T-helper 2 cell (primary cell): ENCODE data around the gene NR2F1.
A peak's percentile ranks its signal among the peaks of the same experiment; 100 is the strongest.
"Not testable (repeated sequence)": the region's sequence is repeated elsewhere in the genome, so short reads cannot be mapped to it uniquely, and the experiment has no call there.

ENCODE experiments used
- DNase-seq, 5 experiments: peaks; one replicate each; pipeline versions ENCODE4 v3.0.0 to v3.0.0-alpha.2; 2012 to 2022
- total RNA-seq, 2 donors: gene quantifications; one replicate each; lab custom pipeline; 2026; lab: John Stamatoyannopoulos, UW

Gene NR2F1
- total RNA-seq, result 0 to 0.88 reads per million in 2 donors

DNA sequence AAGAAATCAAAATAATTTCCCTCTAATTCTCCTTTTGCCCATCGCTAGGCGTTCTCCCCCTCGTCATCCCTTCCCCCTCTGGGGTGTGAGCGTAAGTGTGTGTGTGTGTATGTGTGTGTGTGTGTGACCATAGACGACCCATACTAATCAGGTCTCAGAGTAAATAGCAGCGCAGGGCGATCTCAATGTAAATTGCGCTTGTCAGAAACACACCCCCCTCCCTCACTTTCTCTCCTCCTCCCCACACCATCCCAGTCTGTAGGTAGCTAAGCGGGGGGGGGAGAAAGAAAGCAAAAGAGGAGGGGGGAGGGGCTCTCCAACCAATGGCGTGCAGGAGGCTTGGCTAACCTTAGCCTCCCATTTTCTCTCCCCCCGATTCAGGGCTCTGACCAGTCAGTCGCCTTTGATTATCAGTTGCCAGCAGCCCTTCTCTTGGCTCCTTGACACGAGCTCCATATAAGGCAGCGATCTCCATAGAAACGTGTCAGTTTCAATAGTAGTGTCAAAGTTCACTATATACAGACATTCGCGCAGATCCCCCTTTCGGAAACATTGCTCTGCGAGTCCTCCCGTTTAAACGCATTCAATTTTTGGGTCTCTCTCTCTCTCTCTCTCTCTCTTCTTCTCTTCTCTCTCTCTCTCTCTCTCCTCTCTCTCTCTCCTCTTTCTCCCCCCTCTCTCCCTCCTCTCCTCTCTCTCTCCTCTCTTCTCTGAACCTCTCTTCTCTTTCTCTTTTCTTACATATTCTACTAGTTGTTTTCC, at the start of gene NR2F1:
Gene NR2F1 (plus strand): TSS at position 546 of the 762 bp plus-strand sequence. CDS start 1,802 bp downstream, outside the sequence.
- no peak for DNase-seq

- no peak for DNase-seq
These were observed 37.1 kb upstream of the NR2F1 start for GRCh38 chr5:93545872-93546271.

DNA sequence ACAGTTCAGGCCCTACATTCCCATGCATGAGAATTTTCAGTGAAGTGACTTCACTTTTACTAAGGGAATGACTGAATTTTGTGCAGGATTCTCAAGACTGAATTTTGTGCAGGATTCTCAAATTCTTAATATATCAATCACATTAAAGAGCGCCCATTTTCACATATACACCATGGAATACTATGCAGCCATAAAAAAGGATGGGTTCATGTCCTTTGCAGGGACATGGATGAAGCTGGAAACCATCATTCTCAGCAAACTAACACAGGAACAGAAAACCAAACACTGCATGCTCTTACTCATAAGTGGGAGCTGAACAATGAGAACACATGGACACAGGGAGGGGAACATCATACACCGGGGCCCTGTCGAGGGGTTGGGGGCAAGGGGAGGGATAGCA, 33.4 kb upstream of the NR2F1 start:
- not testable (repeated sequence) for DNase-seq

DNA sequence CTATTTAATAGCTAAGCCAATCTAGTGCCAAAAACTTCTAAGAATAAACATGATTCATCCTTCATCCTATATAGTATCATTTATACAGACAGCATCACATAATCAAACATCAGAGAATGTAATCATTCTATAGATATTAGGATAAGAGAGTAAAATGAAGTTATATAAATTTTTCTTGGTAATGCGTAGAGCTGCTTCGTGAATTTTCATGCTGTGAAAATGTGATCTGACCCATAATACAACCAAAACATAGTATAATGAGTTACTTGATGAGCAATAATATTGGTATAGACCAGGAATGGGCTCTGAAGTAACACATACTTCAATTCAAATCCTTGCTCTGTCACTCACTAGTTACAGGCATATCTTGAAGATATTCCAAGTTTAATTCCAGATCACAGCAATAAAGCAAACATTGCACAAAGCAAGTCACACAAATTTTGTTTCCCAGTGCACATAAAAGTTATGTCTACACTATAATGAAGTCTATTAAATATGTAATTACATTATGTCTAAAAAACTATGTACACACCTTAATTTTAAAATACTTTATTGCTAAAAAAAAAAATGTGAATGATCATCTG, 25.9 kb upstream of the NR2F1 start:
- no peak for DNase-seq

DNA sequence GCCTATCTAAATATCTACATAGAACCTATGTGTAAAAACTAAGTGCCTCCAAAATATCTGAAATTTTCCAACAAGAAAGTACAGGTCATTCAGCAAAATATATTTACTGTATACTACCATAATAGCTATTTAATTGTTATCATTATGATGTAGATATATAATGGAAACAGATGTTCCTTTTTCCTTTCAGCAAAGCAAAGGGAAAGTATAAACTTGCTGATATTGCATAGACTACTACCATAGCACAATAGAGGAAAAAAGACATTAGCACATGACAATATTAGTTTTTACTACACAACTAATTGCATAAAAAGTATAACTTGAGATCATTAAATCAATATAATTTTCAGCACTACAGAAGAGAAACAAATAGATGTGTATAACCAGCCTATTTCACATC, 16.9 kb upstream of the NR2F1 start:
- no peak for DNase-seq

GRCh38 chr5:93567424-93567823, 15.6 kb upstream of the NR2F1 start:
- DNase-seq, result no peak

- no peak for DNase-seq
These were observed 13.5 kb upstream of the NR2F1 start for GRCh38 chr5:93569300-93570160.

- DNase-seq, result no peak
These were observed 12.5 kb upstream of the NR2F1 start for GRCh38 chr5:93570294-93571113.

DNA sequence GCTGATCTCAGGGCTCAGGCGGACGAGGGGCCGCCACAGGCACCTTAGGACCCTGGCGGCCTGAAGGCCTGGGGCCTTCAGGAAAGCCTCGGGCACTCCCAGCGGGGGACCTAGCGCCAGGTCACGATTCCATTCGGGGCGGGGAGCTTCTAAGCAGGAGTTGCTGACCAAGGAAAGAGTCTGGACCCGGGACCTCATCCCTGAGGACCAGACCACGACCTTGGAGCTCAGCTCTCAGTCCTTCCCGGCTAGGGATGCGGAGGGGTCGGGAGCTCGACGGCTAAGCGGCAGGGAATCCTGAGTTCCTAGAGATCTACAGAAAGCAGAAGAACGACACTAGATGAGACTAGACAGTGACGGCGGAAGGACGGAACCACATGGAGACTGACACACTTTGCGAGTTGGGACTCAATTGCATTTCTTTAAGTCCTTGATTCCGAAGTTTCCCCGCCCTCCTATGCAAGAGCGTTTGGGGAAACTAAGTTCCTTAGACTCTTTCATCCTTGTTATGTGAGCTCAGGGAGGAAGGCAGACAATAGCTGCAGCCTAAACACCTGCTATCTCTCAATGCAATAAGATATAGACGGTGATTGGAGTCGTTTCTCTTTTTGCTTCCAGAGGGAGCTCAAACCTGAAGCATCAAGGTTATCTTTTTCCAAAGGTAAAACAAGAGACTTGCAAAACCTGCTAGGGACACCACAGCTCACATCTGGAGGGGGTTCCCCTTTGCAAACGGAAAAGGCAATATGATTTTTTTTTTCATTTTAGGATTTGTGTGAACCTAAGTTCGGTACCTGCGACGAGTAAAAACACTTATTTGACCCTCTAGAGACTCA, 11.7 kb upstream of the NR2F1 start:
- DNase-seq, result no peak

DNA sequence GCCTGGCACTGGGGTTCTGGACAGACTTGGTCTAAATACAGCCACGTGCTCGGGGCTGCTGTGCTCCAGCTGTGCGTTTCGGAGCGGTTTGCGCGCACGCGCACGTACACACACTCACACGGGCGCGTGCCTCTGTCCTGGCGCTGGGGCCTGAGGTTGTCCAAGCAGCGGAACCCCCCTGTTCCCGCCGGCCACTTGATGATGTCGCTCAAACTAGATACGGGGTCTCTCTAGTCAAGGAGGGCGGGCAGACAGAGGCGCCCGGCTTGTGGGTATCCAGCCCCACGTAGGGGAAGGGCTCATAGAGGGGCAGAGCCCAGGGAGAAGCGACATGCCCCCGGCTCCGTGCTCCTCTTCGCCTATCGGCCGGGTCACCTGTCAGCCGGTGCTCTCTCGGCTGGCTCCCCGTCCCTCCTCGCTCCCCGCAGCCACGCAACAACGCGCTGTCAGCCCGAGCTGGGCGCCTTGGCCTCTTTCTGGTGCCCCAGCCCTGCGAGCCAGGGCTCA, 10.9 kb upstream of the NR2F1 start:
- no peak for DNase-seq

- peak in 1 of 5 experiments; percentile 42 for DNase-seq
These were observed 10.2 kb upstream of the NR2F1 start for GRCh38 chr5:93572608-93573353.

GRCh38 chr5:93573354-93574351, 9.4 kb upstream of the NR2F1 start:
- DNase-seq, result no peak

DNA sequence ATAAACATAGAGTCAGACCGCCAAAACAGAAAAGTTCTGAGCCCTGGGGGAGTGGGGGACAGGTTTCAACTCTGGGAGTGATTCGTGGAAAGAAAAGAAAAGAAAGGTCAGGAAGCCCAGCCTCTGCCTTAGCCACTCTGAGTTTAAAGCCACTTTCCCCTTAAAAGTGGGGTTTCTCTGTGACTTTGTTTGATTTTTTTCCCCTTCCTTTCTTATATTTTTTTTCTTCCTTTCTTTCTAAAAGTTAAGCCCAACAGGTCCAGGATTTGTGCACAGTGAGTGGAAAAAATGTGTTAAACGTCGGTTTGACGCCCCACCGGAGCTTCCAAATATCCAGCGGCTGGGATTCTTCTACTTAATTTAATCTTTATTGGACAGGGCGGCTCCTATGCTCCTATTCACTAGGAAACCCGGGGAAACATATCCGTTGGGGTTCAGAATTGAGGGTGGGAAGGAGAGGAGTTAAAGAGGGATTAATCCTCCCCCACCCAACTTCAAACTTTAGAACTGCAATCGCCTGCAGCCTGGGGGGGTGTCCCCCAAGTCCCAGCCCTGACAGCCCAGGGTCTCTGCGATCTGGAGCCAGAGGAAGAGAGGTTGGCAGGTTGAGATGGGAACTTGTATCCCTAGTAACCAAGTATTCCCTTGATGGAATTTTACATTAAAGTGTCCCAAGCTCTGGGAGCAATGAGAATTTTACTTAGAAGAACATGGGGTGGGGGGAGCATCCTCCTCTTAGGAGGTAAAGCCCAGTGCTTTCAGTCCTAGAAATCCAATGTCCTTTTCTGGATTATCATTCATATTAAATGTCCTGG, 8.3 kb upstream of the NR2F1 start:
- DNase-seq, result no peak

GRCh38 chr5:93575461-93576414, 7.3 kb upstream of the NR2F1 start:
- DNase-seq, result no peak

GRCh38 chr5:93576994-93577853, 5.8 kb upstream of the NR2F1 start:
- no peak for DNase-seq
